Measurements from ENCODE around the gene PHRF1. TPM values are rescaled to one million over a fixed set of nuclear protein-coding genes. Genes with fewer than 3 reads are reported as not detected.
"Not testable (repeated sequence)": the region's sequence is repeated elsewhere in the genome, so short reads cannot be mapped to it uniquely, and the experiment has no call there.

The PHRF1 gene
- total RNA-seq, 1 donor from 2014 or later: 28.0 TPM

- no peak for DNase-seq (ENCODE audit: low read depth, low spot score)
Measured at GRCh38 chr11:571802-572185, 4.5 kb upstream of the PHRF1 start.

GRCh38 chr11:573146-573759, 3.0 kb upstream of the PHRF1 start:
- no peak for DNase-seq (ENCODE audit: low read depth, low spot score)

- not testable (repeated sequence) for DNase-seq (ENCODE audit: low read depth, low spot score)
Measured at GRCh38 chr11:574031-574570, 2.2 kb upstream of the PHRF1 start.

GRCh38 chr11:574632-575312, 1.5 kb upstream of the PHRF1 start:
- no peak for DNase-seq (ENCODE audit: low read depth, low spot score)

- DNase-seq (ENCODE audit: low read depth, low spot score): no peak
Measured at GRCh38 chr11:575313-575995, 816 bp upstream of the PHRF1 start.

- no peak for DNase-seq (ENCODE audit: low read depth, low spot score)
Measured at GRCh38 chr11:576811-577610, 741 bp downstream of the PHRF1 start.

- no peak for DNase-seq (ENCODE audit: low read depth, low spot score)
Measured at GRCh38 chr11:577611-577894, 1.3 kb downstream of the PHRF1 start.

GRCh38 chr11:578276-579035, 2.2 kb downstream of the PHRF1 start:
- no peak for DNase-seq (ENCODE audit: low read depth, low spot score)

GRCh38 chr11:579830-580601, 3.7 kb downstream of the PHRF1 start:
- DNase-seq (ENCODE audit: low read depth, low spot score): no peak

- DNase-seq (ENCODE audit: low read depth, low spot score): no peak
Measured at GRCh38 chr11:581342-581741, 5.1 kb downstream of the PHRF1 start.

GRCh38 chr11:581752-582151, 5.5 kb downstream of the PHRF1 start:
- DNase-seq (ENCODE audit: low read depth, low spot score): no peak

- no peak for DNase-seq (ENCODE audit: low read depth, low spot score)
Measured at GRCh38 chr11:584287-584686, 8.0 kb downstream of the PHRF1 start.

- no peak for DNase-seq (ENCODE audit: low read depth, low spot score)
Measured at GRCh38 chr11:586376-587316, 10.4 kb downstream of the PHRF1 start.

- DNase-seq (ENCODE audit: low read depth, low spot score): no peak
Measured at GRCh38 chr11:587546-587945, 11.3 kb downstream of the PHRF1 start.

GRCh38 chr11:587978-588380, 11.7 kb downstream of the PHRF1 start:
- DNase-seq (ENCODE audit: low read depth, low spot score): peak; percentile 15

- DNase-seq (ENCODE audit: low read depth, low spot score): no peak
Measured at GRCh38 chr11:589798-590197, 13.5 kb downstream of the PHRF1 start.

GRCh38 chr11:590997-591396, 14.7 kb downstream of the PHRF1 start:
- DNase-seq (ENCODE audit: low read depth, low spot score): no peak

- no peak for DNase-seq (ENCODE audit: low read depth, low spot score)
Measured at GRCh38 chr11:592501-592900, 16.2 kb downstream of the PHRF1 start.

GRCh38 chr11:592918-593317, 16.6 kb downstream of the PHRF1 start:
- DNase-seq (ENCODE audit: low read depth, low spot score): no peak
